GM18498 (cell line): ENCODE measurements around the gene SEL1L2.

Source experiments
- ATAC-seq: cut with Tn5 transposase; IDR thresholded peaks from one replicate; pipeline ENCODE4 v1.9.1; 2021; ENCODE audit warnings: mild to moderate bottlenecking, moderate library complexity; ENCODE audit not compliant: unreplicated experiment

The SEL1L2 gene

GRCh38 chr20:13934992-13935894, 55.2 kb downstream of the SEL1L2 start:
- ATAC-seq = no peak

GRCh38 chr20:13930281-13930680, 60.1 kb downstream of the SEL1L2 start:
- no peak for ATAC-seq

- ATAC-seq = no peak
These were observed 60.6 kb downstream of the SEL1L2 start for GRCh38 chr20:13929836-13930235.

GRCh38 chr20:13928901-13929300, 61.5 kb downstream of the SEL1L2 start:
- ATAC-seq = no peak

- ATAC-seq = no peak
These were observed 63.2 kb downstream of the SEL1L2 start for GRCh38 chr20:13927171-13927570.

- ATAC-seq = no peak
These were observed 68.2 kb downstream of the SEL1L2 start for GRCh38 chr20:13922241-13922640.

- ATAC-seq = no peak
These were observed 75.1 kb downstream of the SEL1L2 start for GRCh38 chr20:13915284-13915683.

- ATAC-seq = no peak
These were observed 76.8 kb downstream of the SEL1L2 start for GRCh38 chr20:13913572-13913971.

- no peak for ATAC-seq
These were observed 77.3 kb downstream of the SEL1L2 start for GRCh38 chr20:13913131-13913530.

GRCh38 chr20:13910492-13910891, 79.9 kb downstream of the SEL1L2 start:
- no peak for ATAC-seq

GRCh38 chr20:13909067-13909466, 81.3 kb downstream of the SEL1L2 start:
- no peak for ATAC-seq

- no peak for ATAC-seq
These were observed 85.6 kb downstream of the SEL1L2 start for GRCh38 chr20:13904766-13905165.

- ATAC-seq = no peak
These were observed 89.9 kb downstream of the SEL1L2 start for GRCh38 chr20:13900496-13900895.

- ATAC-seq = no peak
These were observed 92.3 kb downstream of the SEL1L2 start for GRCh38 chr20:13898012-13898612.

GRCh38 chr20:13891575-13891974, 98.8 kb downstream of the SEL1L2 start:
- no peak for ATAC-seq

- ATAC-seq = no peak
These were observed 105.6 kb downstream of the SEL1L2 start for GRCh38 chr20:13884803-13885202.

- ATAC-seq = no peak
These were observed 107.0 kb downstream of the SEL1L2 start for GRCh38 chr20:13883425-13883824.

GRCh38 chr20:13878566-13878965, 111.8 kb downstream of the SEL1L2 start:
- no peak for ATAC-seq

GRCh38 chr20:13877793-13878192, 112.6 kb downstream of the SEL1L2 start:
- no peak for ATAC-seq

- ATAC-seq = no peak
These were observed 115.1 kb downstream of the SEL1L2 start for GRCh38 chr20:13875265-13875811.

GRCh38 chr20:13874394-13875157, 115.8 kb downstream of the SEL1L2 start:
- no peak for ATAC-seq
